CD4-positive, alpha-beta T cell treated with Interleukin-4 for 4 hours (primary cell): ENCODE data around the gene HES4.

ENCODE experiments used
- DNase-seq: peaks from one replicate; pipeline ENCODE4 v3.0.0-alpha.2; 2020

HES4 gene, protein sequence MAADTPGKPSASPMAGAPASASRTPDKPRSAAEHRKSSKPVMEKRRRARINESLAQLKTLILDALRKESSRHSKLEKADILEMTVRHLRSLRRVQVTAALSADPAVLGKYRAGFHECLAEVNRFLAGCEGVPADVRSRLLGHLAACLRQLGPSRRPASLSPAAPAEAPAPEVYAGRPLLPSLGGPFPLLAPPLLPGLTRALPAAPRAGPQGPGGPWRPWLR

DNA sequence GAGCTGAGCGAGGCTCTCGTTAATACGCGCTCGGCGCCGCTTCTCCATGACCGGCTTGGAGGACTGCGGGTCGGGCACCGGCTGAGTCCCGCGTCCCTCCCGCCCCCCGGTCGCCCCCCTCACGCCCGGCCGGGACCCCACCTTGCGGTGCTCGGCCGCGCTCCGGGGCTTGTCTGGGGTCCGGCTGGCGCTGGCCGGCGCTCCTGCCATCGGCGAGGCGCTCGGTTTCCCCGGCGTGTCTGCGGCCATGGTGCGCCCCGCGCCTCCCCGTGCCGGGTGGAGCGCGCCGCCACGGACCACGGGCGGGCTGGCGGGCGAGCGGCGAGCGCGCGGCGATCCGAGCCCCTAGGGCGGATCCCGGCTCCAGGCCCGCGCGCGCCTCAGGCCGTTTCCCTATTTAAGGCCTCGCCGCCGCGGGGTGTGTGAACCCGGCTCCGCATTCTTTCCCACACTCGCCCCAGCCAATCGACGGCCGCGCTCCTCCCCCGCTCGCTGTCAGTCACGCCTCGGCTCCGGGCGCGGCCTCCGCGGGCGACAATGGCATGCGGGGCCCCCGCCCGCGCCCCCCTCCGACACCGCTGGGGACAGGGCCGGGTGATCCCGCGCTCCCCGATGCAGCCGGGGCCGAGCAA, at the start of gene HES4:
Gene HES4 (minus strand): TSS at position 373 of the 632 bp plus-strand sequence. CDS start 124 bp downstream, at position 249.
- peak; percentile 32 for DNase-seq

DNA sequence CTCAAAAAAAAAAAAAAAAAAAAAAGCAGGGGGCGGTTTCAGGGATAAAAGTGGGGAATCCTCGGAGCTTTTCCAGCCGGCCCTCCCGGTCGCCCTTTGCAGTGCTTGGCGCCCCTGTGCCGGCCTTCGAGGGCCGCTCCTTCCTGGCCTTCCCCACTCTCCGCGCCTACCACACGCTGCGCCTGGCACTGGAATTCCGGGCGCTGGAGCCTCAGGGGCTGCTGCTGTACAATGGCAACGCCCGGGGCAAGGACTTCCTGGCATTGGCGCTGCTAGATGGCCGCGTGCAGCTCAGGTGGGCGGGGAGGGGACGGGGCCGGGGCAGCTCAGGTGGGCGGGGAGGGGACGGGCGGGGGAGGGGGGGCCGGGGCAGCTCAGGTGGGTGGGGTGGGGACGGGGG, 48.9 kb upstream of the HES4 start:
- DNase-seq: no peak

DNA sequence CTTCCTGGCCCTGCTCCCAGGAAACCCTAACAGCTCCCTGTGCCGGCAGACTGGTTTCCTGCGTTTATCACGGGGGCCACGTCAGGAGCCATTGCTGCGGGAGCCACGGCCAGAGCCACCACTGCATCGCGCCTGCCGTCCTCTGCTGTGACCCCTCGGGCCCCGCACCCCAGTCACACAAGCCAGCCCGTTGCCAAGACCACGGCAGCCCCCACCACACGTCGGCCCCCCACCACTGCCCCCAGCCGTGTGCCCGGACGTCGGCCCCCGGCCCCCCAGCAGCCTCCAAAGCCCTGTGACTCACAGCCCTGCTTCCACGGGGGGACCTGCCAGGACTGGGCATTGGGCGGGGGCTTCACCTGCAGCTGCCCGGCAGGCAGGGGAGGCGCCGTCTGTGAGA, 48.1 kb upstream of the HES4 start:
- DNase-seq: no peak

DNA sequence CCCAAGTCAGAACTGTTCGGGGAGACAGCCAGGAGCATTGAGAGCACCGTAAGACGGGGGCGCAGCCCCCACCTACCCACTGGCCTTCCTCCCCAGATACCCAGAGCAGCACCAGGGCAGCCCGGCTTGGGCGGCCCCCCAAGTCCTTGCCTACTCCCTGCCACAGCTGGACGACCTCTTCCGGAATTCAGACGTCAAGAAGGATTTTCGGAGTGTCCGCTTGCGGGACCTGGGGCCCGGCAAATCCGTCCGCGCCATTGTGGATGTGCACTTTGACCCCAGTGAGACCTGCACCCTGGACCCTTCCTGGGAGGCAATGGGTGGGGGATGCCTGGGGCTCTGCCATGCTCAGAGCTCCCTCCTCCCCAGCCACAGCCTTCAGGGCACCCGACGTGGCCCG, 47.5 kb upstream of the HES4 start:
- no peak for DNase-seq

DNA sequence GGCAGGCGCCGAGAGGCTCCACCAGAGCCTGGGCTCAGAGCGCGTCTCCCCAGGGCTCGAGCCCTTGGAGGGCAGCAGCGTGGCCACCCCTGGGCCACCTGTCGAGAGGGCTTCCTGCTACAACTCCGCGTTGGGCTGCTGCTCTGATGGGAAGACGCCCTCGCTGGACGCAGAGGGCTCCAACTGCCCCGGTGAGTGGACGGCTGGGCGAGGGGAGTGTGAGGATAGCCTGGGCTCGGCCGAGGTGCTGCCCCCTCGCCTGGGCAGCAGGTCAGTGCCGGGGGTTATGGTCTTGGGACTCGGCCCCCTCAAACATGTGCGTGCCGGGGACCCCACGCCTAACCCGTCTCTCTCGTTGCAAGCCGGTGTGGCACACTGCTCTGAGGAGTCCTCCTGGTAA, 46.9 kb upstream of the HES4 start:
- DNase-seq: no peak

DNA sequence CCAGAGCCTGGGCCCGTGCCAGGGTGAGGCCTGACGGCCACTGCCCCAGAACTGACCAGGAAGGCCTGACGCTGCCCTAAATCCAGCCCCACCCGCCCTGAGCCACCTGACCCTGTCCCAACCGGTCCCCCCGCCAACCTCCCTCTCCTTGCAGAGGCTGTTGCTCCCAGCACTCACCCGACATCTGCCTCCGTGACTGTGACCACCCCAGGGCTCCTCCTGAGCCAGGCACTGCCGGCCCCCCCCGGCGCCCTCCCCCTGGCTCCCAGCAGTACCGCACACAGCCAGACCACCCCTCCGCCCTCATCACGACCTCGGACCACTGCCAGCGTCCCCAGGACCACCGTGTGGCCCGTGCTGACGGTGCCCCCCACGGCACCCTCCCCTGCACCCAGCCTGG, 46.3 kb upstream of the HES4 start:
- no peak for DNase-seq

DNA sequence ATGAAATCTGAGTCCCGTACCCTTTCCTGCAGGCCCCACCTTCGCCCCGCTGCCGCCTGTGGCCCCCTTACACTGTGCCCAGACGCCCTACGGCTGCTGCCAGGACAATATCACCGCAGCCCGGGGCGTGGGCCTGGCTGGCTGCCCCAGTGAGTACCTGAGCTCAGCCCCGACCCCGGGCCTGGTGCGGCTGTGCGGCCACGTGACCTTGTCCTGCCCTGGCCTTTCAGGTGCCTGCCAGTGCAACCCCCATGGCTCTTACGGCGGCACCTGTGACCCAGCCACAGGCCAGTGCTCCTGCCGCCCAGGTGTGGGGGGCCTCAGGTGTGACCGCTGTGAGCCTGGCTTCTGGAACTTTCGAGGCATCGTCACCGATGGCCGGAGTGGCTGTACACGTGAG, 45.2 kb upstream of the HES4 start:
- DNase-seq: no peak

DNA sequence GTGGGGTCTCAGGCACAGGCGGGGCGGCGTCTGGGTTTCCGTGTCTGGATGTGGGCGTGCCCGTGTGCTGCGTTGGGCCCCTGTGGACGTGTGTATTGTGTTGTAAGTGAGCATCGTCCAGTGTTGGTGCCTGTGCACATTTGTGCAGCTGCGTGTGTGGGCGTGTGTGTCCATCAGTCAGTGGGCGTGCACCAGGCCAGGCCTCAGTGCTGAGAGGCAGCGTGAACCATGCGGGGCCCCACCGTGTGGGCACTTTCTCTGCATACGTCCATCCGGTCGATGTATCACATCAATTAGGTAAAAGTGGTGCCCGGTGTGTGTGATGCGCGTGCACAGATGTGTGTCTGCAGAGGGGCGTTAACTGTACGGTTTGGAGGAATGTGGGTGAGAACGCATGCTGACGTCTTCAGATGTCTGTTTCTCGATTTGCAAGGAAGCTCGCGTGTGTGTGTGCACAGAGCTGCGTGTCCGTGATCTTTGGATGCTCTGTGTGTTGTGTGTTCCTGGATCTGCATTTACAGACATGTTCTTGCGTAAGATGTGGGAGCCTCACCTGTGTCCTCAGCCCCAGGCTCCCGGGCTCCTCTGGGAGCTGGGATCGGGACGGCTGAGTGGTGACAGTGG, 44.7 kb upstream of the HES4 start:
- DNase-seq: no peak

DNA sequence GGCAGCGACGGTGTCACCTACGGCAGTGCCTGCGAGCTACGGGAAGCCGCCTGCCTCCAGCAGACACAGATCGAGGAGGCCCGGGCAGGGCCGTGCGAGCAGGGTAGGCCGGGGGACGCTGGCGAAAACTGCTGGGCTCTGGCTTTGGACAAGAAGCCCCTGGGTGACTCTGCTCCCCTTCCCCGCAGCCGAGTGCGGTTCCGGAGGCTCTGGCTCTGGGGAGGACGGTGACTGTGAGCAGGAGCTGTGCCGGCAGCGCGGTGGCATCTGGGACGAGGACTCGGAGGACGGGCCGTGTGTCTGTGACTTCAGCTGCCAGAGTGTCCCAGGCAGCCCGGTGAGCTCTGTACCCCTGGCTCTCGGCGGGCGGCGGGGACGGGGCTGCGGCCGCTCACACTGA, 44.0 kb upstream of the HES4 start:
- DNase-seq: no peak

DNA sequence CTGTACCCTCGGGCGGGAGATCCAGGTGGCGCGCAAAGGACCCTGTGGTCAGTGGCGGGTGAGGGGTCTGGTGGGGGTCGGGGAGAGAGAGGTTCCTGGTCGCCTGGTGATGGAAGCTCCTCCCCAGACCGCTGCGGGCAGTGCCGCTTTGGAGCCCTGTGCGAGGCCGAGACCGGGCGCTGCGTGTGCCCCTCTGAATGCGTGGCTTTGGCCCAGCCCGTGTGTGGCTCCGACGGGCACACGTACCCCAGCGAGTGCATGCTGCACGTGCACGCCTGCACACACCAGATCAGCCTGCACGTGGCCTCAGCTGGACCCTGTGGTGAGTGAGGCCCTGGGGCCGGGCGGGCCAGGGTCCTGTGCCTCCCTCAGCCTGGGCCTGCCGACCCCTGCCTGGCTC, 43.5 kb upstream of the HES4 start:
- no peak for DNase-seq

DNA sequence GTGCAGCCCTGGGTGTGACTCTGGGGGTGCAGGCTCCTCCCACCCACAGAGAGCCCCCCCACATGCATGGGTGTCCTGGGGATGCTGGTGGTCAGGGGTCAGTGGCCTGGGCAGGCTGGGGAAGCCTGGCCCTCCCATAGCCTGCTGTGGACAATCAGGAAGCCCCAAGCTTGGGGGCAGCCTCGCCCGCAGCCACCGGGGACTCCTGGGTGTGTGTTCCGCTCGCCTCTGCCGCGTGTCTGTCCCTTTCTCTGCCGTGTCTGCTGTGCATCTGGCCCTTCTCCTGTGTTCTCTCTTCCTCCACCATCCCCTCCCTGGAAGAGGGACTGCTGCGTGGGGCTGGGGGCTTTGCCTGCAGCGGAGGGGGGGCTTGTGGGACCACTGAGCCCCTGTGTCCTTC, 42.9 kb upstream of the HES4 start:
- no peak for DNase-seq

DNA sequence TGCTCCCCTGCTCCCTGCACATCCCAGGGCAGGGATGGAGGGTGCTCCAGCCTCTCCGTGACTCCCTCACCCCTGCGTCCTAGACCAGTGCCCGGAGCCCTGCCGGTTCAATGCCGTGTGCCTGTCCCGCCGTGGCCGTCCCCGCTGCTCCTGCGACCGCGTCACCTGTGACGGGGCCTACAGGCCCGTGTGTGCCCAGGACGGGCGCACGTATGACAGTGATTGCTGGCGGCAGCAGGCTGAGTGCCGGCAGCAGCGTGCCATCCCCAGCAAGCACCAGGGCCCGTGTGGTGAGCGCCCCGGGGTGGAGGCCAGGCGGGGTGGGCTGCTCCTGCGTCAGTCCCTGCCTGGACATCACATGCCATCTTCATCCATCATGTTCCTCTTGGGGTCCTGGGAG, 42.0 kb upstream of the HES4 start:
- DNase-seq: no peak

DNA sequence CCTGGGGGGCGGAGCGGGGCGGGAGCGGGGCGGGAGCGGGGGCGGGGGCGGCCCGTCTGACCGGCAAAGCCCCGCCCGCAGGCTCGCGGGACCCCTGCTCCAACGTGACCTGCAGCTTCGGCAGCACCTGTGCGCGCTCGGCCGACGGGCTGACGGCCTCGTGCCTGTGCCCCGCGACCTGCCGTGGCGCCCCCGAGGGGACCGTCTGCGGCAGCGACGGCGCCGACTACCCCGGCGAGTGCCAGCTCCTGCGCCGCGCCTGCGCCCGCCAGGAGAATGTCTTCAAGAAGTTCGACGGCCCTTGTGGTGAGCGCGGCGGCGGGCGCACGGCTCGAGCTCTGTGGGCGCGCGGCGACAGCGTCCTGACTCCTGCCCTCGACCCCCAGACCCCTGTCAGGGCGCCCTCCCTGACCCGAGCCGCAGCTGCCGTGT, 41.2 kb upstream of the HES4 start:
- DNase-seq: no peak

DNA sequence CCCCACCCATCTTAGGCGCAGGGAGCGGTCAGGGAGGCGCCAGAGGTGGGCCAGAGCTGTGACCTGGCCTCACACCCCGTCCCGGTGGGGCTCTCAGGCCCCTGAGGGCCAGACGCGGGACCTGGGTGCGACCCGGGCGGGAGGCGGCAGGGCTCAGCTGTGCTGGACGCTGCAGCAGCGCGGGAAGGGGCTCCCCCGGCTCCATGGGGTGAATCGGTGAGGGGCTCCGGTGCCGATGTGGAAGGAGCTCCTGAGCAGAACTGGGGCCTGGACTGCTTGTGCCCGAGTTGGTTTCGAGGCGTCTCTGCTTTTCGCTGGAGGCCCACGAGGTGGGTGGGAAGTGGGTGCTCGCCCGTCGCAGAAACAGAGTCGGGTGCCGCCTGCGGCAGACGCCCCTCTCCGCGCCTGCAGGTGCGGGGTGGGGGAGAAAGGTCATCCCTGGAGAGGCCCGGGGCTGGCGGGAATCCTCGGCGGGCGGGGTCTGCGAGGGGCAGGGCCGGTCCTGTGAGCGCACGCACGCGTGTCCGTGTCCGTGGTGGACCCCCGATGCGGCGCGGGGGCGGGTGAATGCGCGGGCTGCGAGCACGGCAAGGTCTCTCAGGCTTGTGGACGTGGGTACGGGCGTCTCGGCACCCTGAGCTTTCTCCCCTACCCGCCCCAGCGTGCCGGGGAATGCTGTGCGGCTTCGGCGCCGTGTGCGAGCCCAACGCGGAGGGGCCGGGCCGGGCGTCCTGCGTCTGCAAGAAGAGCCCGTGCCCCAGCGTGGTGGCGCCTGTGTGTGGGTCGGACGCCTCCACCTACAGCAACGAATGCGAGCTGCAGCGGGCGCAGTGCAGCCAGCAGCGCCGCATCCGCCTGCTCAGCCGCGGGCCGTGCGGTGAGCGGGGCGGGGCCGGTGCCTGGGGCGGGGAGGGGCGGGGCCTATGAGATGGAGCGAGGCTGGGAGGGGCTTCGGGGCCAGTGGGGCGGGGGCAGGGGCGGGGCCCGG, 40.4 kb upstream of the HES4 start:
- peak; percentile 66 for DNase-seq

DNA sequence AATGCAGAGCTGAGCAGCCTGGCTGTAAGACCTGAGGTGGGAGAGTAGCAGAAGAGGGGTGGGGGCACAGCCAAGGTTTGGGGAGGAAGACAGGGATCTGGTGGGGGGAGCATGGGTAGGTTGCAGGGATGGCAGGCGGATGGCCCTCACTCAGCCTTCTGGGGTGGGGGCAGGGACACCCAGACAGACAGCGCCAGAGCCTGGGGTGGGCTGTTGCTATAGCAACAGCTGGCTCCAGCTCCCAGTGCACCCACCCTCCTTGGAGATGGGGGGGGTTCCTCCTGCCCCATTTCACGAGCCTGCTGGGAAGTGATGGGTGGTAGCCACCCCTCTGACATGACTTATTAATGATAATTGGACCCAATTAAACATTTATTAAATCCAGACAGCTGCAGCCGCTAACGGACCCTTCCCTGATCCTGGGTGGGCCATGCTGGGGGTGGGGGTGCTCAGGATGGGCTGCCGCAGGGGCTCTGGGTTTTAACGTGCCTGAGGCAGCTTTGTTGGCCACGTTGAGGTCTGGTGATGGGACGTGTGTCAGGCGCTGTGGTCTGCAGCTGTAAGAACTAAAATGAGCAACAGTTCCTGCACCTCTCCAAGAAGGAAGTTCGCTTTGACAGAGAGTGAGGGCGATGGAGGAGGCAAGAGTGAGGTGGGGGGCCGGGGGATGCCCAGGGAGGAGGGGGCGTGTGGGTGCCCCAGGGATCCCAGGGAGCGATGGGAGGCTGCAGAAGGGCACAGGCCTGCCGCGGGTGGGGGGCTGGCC, 39.4 kb upstream of the HES4 start:
- DNase-seq: no peak

DNA sequence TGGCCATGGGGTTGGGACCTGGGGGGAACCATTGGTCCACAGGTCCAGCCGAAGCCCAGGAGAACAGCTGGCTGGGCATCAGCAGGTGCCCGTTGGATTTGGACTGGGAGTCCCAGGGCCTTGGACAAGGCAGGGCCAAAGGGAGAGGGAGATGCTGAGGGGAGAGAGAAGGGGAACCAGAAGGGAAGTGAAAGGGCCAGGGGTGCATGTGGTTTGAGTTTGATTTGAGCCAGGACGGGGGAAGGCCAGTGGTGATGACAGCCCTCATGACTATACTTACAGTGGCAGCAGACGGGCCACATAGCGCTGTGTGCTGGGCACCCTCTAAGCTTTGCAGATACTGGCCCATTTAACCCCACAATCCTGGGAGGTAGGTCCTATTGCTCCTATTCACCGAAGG, 38.8 kb upstream of the HES4 start:
- DNase-seq: no peak

DNA sequence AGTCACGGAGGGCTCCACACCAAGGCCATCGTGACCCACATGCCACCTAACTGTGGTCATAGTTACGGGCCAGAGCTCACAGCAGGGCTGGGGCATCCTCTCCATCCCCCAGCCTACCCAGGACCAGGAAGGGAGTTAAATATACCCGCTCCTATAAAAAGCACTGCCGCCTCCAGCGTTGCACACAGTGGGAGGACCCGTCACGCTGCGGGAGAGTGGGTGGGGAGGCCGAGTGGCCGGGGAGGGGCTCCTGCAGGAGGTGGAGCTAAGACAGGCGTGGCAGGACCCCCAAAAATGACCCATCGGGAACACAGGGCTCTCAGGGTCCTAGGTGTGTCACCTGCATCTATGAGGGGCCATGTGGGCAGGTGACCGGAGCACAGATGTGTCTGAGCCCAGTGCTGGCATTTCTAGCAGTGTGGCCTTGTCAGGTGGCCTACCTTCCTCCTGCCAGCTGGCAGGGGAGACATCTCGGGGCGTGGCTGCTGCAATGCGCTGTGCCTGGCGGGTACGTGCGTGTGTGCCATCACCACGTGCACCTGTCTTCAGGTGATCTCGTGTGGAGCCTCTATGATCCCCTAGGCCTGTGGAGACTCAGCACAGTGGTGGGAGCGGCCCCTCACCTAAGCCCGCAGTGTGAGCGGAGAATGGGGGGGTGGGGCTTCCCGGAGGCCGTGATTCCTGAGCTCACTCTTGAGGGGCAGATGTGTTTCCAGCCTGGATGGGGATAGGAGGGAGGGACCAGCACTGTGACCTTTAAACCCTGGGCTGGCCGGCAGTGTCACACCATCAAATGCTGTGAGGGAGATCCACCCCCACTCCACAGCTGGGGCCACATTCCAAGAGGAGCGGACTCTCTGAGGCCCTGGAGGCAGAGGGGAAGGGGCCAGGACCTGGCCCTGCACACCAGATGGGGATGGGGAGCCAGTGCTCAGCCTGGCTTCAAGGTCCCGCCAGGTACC, 37.8 kb upstream of the HES4 start:
- no peak for DNase-seq

DNA sequence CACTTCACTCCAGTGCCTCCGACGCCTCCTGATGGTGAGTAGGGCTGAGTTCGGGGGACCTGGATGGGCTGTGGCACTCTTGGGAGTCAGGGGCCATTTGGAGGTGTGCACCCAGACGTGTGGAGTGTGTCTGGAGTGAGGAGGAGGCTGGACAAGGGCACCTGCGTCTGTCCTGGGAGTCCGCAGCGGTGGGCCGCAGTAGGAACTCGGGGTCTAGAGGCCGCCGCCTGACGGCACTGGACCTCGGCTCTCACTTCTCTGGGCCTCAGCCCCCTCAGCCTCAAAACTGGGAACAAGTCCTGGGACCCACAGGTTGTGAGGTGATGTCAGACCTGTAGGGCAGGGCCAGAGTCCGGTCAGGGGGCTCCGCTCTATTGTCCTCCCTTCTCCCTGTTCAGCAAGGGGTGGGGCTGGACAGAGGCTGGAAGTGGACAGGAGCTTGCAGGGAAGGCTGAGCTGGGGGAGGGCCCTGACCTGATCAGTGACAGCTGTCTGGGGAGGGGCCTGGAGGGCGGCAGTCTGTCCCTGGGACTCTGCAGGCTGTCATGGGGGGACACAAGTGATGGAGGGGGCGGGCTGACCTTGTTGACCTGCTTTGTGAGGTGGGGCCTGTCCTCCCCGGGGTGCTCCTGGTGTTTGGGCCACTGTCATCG, 35.5 kb upstream of the HES4 start:
- DNase-seq: no peak

DNA sequence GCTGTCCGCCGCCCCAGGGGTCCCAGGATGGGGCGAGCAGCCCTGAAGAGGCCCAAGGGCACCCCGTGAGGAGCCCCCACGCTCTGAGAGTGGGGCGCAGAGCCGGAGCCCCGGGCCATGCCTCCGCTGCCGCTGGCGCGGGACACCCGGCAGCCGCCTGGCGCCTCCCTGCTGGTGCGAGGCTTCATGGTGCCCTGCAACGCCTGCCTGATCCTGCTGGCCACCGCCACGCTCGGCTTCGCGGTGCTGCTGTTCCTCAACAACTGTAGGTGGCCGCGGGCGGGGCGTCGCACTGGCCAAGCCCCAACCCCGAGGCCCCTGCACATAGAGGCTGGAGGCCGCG, 34.5 kb upstream of the HES4 start:
- no peak for DNase-seq

DNA sequence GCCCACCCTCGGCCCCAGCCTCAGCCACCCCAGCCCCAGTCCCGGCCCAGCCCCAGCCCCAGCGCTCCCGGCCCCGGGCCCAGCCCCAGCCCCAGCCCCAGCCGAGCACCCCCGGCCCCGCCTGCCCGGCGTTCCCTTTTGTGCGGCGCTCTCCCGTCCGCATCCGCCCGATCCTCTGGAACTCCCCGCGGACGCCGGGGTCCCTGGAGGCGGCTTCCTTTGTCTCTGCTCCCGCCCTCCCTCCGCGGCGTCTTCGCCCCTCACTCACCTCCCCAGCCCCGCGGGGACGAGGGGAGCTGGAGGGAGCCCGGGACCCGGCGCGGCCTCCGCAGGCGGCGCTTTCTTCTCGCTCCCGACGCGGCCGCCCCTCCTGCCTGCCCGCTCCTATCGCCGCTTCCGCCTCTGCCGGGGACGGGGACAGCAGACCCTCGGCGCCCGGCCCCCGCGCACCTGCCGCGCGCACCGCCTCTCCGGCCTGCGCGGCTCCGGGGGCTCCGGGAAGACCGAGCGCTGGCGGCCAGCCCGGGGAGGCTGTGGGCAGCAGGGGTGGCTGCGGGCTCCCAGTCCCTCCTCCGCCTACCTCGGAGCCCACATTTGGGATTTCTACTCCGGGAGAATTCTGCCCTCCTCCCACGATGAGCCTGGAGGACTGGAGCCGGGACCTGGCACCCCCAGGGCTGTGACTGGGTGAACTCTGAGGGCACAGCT, 34.0 kb upstream of the HES4 start:
- no peak for DNase-seq
